CD4-positive, CD25-positive, alpha-beta regulatory T cell (primary cell): ENCODE results near the gene MNAT1. TPM values are rescaled to one million over a fixed set of nuclear protein-coding genes. Genes with fewer than 3 reads are reported as not detected.

Experiments
- ATAC-seq, 2 donors: fragments of 150-1000 bp; cut with Tn5 transposase; one replicate each; pipeline ENCODE4 v1.10.0; 2021; ENCODE audit warnings: low read depth in 2 of 2, moderate number of reproducible peaks in 2 of 2, moderate library complexity in 1 of 2
- DNase-seq, 3 donors: peaks; one replicate each; pipeline versions ENCODE4 v3.0.0 to v3.0.0-alpha.2; 2012 to 2022; ENCODE audit warnings: mixed read lengths in 1 of 3
- H3K27ac ChIP-seq: one replicate; pipeline ENCODE4 v1.7.0; 2013; ENCODE audit warnings: mild to moderate bottlenecking, low read length; ENCODE audit not compliant: insufficient read depth, poor library complexity, severe bottlenecking
- H3K27me3 ChIP-seq: one replicate; pipeline ENCODE4 v1.7.0; 2013; ENCODE audit warnings: low read length; ENCODE audit not compliant: control insufficient read depth, insufficient read depth
- H3K36me3 ChIP-seq: one replicate; pipeline ENCODE4 v1.7.0; 2013; ENCODE audit warnings: mild to moderate bottlenecking, low read length, moderate library complexity; ENCODE audit not compliant: control insufficient read depth, insufficient read depth
- H3K4me1 ChIP-seq: 2 replicates; pipeline ENCODE4 v1.7.0; 2013; ENCODE audit warnings: mild to moderate bottlenecking, low read length; ENCODE audit not compliant: insufficient read depth, control insufficient read depth, poor library complexity, severe bottlenecking
- H3K4me3 ChIP-seq: one replicate; pipeline ENCODE4 v1.7.0; 2013; ENCODE audit warnings: low read depth, mild to moderate bottlenecking, low read length, moderate library complexity
- H3K9me3 ChIP-seq, 2 experiments: 1 replicate in 1 of 2; 2 replicates in 1 of 2; pipeline ENCODE4 v1.7.0; 2013; ENCODE audit warnings: low read length in 2 of 2, mild to moderate bottlenecking in 1 of 2, moderate library complexity in 1 of 2; ENCODE audit not compliant: control insufficient read depth in 2 of 2
- H3K27ac Mint-ChIP-seq, 3 donors: one replicate each; pipeline ENCODE4 v1.8.0; 2020 to 2022; ENCODE audit warnings: mild to moderate bottlenecking in 3 of 3, mixed read lengths in 3 of 3, moderate library complexity in 2 of 3
- H3K27me3 Mint-ChIP-seq: one replicate; pipeline ENCODE4 v1.8.0; 2022; ENCODE audit warnings: mild to moderate bottlenecking, mixed read lengths
- H3K36me3 Mint-ChIP-seq: one replicate; pipeline ENCODE4 v1.8.0; 2020; ENCODE audit warnings: mixed read lengths
- H3K4me1 Mint-ChIP-seq, 4 donors: one replicate each; pipeline ENCODE4 v1.8.0; 2020 to 2022; ENCODE audit warnings: mixed read lengths in 4 of 4, mild to moderate bottlenecking in 1 of 4
- H3K4me3 Mint-ChIP-seq, 4 donors: one replicate each; pipeline ENCODE4 v1.8.0; 2020 to 2022; ENCODE audit warnings: mild to moderate bottlenecking in 4 of 4, mixed read lengths in 4 of 4, moderate library complexity in 3 of 4
- H3K9me3 Mint-ChIP-seq, 7 donors: one replicate each; pipeline ENCODE4 v1.8.0; 2020 to 2022; ENCODE audit warnings: mixed read lengths in 7 of 7, mild to moderate bottlenecking in 3 of 7, moderate library complexity in 2 of 7
- polyA plus RNA-seq, 4 donors: library from polyadenylated mRNA; unstranded; fragments of 300-500 nt; fragmentation: Illumina TruSeq; gene quantifications; one replicate each; pipeline ENCODE4 v1.2.3, GENCODE V29; 2021
- total RNA-seq: library from RNA; stranded (reverse); gene quantifications from one replicate; pipeline ENCODE4 v1.2.3, GENCODE V29; 2022

The MNAT1 gene
- total and polyA plus RNA-seq, 5 donors from 2014 or later = 12.6 to 22.0 (median 15.9) TPM

DNA sequence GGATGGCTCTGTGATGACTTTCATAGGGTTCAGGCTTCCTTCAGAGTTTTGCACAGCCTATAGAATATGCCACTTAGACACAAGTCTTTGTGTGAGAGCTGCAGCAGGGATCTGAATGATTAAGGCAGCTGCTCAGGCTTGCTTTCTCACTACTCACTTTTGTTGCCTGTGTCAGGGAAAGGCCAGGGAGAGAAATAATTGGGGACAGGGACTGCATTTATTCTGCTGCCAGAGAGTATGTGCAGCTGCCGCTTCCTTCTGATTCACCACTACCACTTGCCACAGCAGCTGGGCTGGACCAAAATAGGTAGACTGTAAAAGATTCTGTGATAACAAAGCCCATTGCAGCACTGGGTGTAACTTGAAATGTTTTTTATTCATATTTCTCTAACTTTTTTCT lies 196.7 kb downstream of the MNAT1 start:
- H3K4me1 ChIP-seq = no peaks in the 10 kb centered on the region
- no peaks in the 10 kb centered on the region for H3K36me3 ChIP-seq
- Mint-ChIP-seq H3K27ac (no peak overlapping the region), H3K4me1 (peaks cover 0 to 12% (median 6%) of the 10 kb centered on the region in 4 donors), H3K36me3 (peaks cover 22% of the 10 kb centered on the region), H3K4me3 (no peak overlapping the region), H3K9me3 (peaks cover 0 to 3% (median 0%) of the 10 kb centered on the region in 7 donors), H3K27me3 (no peaks in the 10 kb centered on the region)
- no peak for ATAC-seq
- no peaks in the 10 kb centered on the region for H3K27me3 ChIP-seq
- no peaks in the 10 kb centered on the region for H3K9me3 ChIP-seq
- no peak for DNase-seq
- no peak overlapping the region for H3K4me3 ChIP-seq
- H3K27ac ChIP-seq = no peak overlapping the region

DNA sequence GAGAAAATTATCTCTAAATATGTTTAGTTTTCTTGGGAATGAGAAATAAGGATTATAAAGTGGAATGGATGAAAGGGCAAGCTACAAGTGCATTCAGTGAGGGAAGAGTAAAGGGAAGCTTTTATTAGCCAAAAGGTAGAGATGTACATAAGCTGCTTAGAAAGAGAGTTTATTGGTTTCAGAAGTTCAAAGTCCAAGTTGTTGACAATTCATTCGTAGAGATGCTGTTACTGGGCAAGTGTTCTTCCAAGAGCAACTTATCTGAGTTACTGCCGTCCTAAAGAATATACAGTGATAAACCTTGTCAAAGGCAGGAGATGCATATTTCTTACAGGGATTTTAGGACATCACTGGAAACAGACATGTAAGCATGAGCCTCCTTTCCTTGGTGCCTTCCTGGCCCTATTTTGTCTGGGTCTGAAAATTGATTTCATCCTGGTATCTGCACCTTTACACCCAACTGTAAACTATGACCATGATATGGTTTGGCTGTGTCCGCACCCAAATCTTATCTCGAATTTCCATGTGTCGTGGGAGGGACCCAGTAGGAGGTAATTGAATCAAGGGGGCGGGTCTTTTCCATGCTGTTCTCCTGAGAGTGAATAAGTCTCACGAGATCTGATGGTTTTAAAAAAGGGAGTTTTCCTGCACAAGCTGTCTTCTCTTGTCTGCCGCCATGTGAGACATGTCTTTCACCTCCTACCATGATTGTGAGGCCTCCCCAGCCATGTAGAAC lies 199.5 kb downstream of the MNAT1 start:
- no peaks in the 10 kb centered on the region for H3K27me3 Mint-ChIP-seq
- Histone ChIP-seq H3K27me3 (no peaks in the 10 kb centered on the region), H3K4me1 (no peaks in the 10 kb centered on the region), H3K4me3 (no peak overlapping the region), H3K36me3 (no peaks in the 10 kb centered on the region), H3K27ac (no peak overlapping the region), H3K9me3 (no peaks in the 10 kb centered on the region)
- H3K4me3 Mint-ChIP-seq = no peak overlapping the region
- no peak for ATAC-seq
- H3K9me3 Mint-ChIP-seq = peaks cover 0 to 5% (median 0%) of the 10 kb centered on the region in 7 donors
- H3K36me3 Mint-ChIP-seq = peaks cover 12% of the 10 kb centered on the region
- no peak overlapping the region for H3K27ac Mint-ChIP-seq
- peaks cover 0 to 10% (median 6%) of the 10 kb centered on the region in 4 donors for H3K4me1 Mint-ChIP-seq
- no peak for DNase-seq

GRCh38 chr14:60935319-60935718 lies 200.8 kb downstream of the MNAT1 start:
- Histone ChIP-seq H3K9me3 (no peaks in the 10 kb centered on the region), H3K27ac (no peak overlapping the region), H3K4me3 (no peak overlapping the region), H3K4me1 (no peaks in the 10 kb centered on the region), H3K27me3 (no peaks in the 10 kb centered on the region), H3K36me3 (no peaks in the 10 kb centered on the region)
- H3K4me3 Mint-ChIP-seq = no peak overlapping the region
- peaks cover 0 to 5% (median 2%) of the 10 kb centered on the region in 7 donors for H3K9me3 Mint-ChIP-seq
- no peak for DNase-seq
- no peak for ATAC-seq
- no peaks in the 10 kb centered on the region for H3K27me3 Mint-ChIP-seq
- peaks cover 0 to 14% (median 6%) of the 10 kb centered on the region in 4 donors for H3K4me1 Mint-ChIP-seq
- peaks cover 12% of the 10 kb centered on the region for H3K36me3 Mint-ChIP-seq
- no peak overlapping the region for H3K27ac Mint-ChIP-seq

GRCh38 chr14:60943637-60944032 lies 209.1 kb downstream of the MNAT1 start:
- Mint-ChIP-seq H3K4me1 (peaks cover 0 to 11% (median 5%) of the 10 kb centered on the region in 4 donors), H3K9me3 (peaks cover 0 to 2% (median 0%) of the 10 kb centered on the region in 7 donors), H3K4me3 (no peak overlapping the region), H3K27ac (no peak overlapping the region), H3K27me3 (no peaks in the 10 kb centered on the region), H3K36me3 (peaks cover 19% of the 10 kb centered on the region)
- H3K9me3 ChIP-seq = no peaks in the 10 kb centered on the region
- ATAC-seq (no peak), DNase-seq (no peak)
- no peaks in the 10 kb centered on the region for H3K27me3 ChIP-seq
- no peak overlapping the region for H3K27ac ChIP-seq
- no peaks in the 10 kb centered on the region for H3K36me3 ChIP-seq
- no peak overlapping the region for H3K4me3 ChIP-seq
- no peaks in the 10 kb centered on the region for H3K4me1 ChIP-seq

- peaks cover 19% of the 10 kb centered on the region for H3K36me3 Mint-ChIP-seq
- H3K4me3 ChIP-seq = no peak overlapping the region
- DNase-seq = no peak
- peaks cover 0 to under 1% (median 0%) of the 10 kb centered on the region in 7 donors for H3K9me3 Mint-ChIP-seq
- H3K9me3 ChIP-seq = no peaks in the 10 kb centered on the region
- H3K27me3 ChIP-seq = no peaks in the 10 kb centered on the region
- no peak overlapping the region for H3K27ac Mint-ChIP-seq
- no peaks in the 10 kb centered on the region for H3K36me3 ChIP-seq
- no peak overlapping the region for H3K27ac ChIP-seq
- peaks cover 0 to 10% (median 4%) of the 10 kb centered on the region in 4 donors for H3K4me1 Mint-ChIP-seq
- no peaks in the 10 kb centered on the region for H3K27me3 Mint-ChIP-seq
- H3K4me3 Mint-ChIP-seq = no peak overlapping the region
- ATAC-seq = no peak
- H3K4me1 ChIP-seq = no peaks in the 10 kb centered on the region
Observed at GRCh38 chr14:60944204-60944603, 209.6 kb downstream of the MNAT1 start.

- Mint-ChIP-seq H3K36me3 (peaks cover 19% of the 10 kb centered on the region), H3K4me3 (no peak overlapping the region), H3K9me3 (no peaks in the 10 kb centered on the region), H3K4me1 (peaks cover 0 to 10% (median 3%) of the 10 kb centered on the region in 4 donors), H3K27ac (no peak overlapping the region), H3K27me3 (no peaks in the 10 kb centered on the region)
- no peak overlapping the region for H3K27ac ChIP-seq
- no peak overlapping the region for H3K4me3 ChIP-seq
- ATAC-seq (no peak), DNase-seq (no peak)
- no peaks in the 10 kb centered on the region for H3K36me3 ChIP-seq
- H3K27me3 ChIP-seq = no peaks in the 10 kb centered on the region
- H3K9me3 ChIP-seq = no peaks in the 10 kb centered on the region
- H3K4me1 ChIP-seq = no peaks in the 10 kb centered on the region
Observed at GRCh38 chr14:60945984-60946383, 211.4 kb downstream of the MNAT1 start.

- DNase-seq (no peak), ATAC-seq (no peak)
- Mint-ChIP-seq H3K27me3 (no peaks in the 10 kb centered on the region), H3K36me3 (peaks cover 15% of the 10 kb centered on the region), H3K9me3 (no peaks in the 10 kb centered on the region), H3K27ac (no peak overlapping the region), H3K4me3 (no peak overlapping the region), H3K4me1 (peaks cover 0 to 10% (median 3%) of the 10 kb centered on the region in 4 donors)
- Histone ChIP-seq H3K36me3 (no peaks in the 10 kb centered on the region), H3K4me3 (no peak overlapping the region), H3K9me3 (no peaks in the 10 kb centered on the region), H3K27ac (no peak overlapping the region), H3K27me3 (no peaks in the 10 kb centered on the region), H3K4me1 (no peaks in the 10 kb centered on the region)
Observed at GRCh38 chr14:60946773-60947172, 212.2 kb downstream of the MNAT1 start.
